Left colon (tissue), 2 donors: Measurements from ENCODE around the gene DPYD. TPM values are rescaled to one million over a fixed set of nuclear protein-coding genes. Genes with fewer than 3 reads are reported as not detected.

Experiments used
- ATAC-seq: fragments of 200-7000 bp; cut with Tn5 transposase; one replicate; pipeline ENCODE4 v1.9.1; 2020; ENCODE audit warnings: mild to moderate bottlenecking, moderate library complexity
- DNase-seq, 2 donors: peaks; one replicate each; pipeline ENCODE4 v3.0.0-alpha.2; 2020
- intact Hi-C, 2 donors: fragments of 100-400 bp; cut with DNase I in 1 of 2; cut with micrococcal nuclease in 1 of 2; formaldehyde crosslinking; loops; one replicate each; pipeline versions ENCODE4 v1.11.2 to v1.14.0; 2022; cut with DNase I, micrococcal nuclease
- total RNA-seq, 2 donors: library from RNA; stranded (reverse); fragmentation: NEBNext Ultra II Directional; extraction: Animal tissue kit (Norgen Biotek cat#: 25700); gene quantifications; one replicate each; pipeline ENCODE4 v1.2.1, GENCODE V29; 2021
- donor health status: DM: no; HTN: no; CAD: no.
- donor health status: DM: yes; HTN: yes; CAD: no.

Gene DPYD
- total RNA-seq, 2 donors from 2014 or later = 10.6 to 12.9 TPM

DNA sequence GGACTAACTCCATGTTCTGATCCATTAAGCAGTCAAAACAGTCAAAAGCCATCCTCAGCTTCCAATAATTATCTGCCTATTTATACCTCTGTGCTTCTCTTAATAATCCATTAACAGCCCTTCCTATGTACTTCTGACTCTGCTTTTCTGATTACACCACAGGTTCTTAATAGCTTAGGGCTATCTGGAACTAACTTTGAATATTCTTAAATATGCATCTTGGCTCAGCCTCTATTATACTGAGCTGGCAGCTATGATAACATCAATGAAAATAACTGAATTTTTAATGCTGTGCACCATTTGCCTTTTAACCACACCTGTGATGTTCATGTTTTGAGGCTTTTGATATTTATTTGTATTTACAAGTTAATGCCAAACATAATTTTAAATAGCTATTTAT lies 175.9 kb downstream of the DPYD start:
- no peak for ATAC-seq
- intact Hi-C loops = no loop called here
- DNase-seq = no peak

DNA sequence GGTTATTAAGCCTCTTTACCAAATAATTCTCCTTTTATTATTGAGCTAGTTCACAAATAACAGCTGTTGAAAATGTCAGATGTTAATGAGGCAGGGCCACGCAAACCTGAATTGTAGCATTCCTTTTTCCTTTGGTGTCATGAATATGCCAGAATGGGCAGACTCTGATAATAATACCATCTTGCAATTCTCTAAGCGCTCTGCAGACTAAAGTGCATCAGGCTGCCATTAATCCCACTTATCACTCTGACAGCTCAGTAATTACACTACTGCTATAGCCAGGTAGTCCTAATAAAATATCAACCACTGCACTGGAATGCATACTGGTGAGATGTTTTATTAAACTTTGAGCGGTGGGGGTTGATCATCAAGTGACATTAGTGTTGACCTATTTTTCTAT lies 177.7 kb downstream of the DPYD start:
- ATAC-seq (no peak), DNase-seq (no peak)
- intact Hi-C loops = no loop called here

- intact Hi-C loops = no loop called here
- ATAC-seq = no peak
- no peak for DNase-seq
These were observed 179.9 kb downstream of the DPYD start for GRCh38 chr1:97740891-97741290.

DNA sequence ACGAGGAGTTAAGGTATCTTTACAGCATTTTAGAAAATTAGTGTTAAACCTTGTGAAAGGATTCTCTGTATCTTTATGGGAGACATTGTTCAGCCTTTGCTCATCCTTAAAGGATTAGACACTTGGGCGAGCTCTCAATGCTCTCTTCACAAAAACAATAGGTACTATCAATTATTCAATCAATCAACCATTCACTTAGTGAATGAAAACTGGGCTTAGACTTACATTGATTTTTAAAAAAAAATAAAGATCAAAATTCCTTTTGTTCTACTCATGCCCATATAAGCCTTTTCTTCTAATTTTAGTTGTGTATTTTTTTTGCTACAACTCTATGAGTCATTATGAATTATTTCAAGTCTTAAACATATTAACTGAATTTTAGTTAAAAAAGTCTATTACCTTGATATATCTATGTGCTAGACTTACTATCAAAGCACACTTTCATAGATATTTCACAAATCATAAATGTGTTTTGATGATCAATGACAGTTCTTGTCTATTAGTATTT lies 181.2 kb downstream of the DPYD start:
- ATAC-seq = no peak
- intact Hi-C loops = no loop called here

GRCh38 chr1:97738270-97738669 lies 182.6 kb downstream of the DPYD start:
- intact Hi-C loops = no loop called here
- DNase-seq (no peak), ATAC-seq (no peak)

More for the DNA sequence above, 181.2 kb downstream of the DPYD start:
- no peak for DNase-seq

DNA sequence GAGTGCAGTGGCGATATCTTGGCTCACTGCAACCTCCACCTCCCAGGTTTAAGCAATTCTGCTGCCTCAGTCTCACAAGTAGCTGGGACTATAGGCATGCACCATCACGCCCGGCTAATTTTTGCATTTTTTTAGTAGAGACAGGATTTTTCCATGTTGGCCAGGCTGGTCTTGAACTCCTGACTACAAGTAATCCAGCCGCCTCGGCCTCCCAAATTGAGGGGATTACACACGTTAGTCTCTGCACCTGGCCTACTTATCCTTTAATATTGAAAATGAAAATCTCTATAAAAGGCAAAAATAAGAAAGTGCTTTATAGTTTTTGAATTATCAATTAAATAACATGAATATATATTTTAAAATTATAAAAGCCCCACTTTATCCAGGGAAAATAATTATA lies 190.6 kb downstream of the DPYD start:
- intact Hi-C loops = no loop called here
- no peak for ATAC-seq
- DNase-seq = no peak

DNA sequence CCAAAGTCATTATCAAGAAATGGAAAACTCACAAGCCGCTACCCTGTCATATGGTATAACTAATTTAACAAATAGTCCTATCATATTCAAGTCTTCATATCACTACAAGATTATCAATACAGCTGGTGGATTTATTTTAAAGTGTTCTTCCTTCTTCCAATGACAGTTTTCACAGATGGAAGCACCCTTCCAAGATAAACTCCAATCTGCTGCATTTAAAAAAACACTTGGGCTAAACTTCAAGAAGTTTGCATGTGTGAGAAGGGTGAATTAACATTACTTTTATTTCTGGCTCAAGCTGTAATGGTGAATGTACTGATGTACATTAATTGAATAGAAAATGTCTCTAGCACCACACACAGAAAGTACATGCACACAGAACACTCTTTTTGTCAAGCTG lies 192.4 kb downstream of the DPYD start:
- no peak for ATAC-seq
- no peak for DNase-seq
- intact Hi-C loops = no loop called here

DNA sequence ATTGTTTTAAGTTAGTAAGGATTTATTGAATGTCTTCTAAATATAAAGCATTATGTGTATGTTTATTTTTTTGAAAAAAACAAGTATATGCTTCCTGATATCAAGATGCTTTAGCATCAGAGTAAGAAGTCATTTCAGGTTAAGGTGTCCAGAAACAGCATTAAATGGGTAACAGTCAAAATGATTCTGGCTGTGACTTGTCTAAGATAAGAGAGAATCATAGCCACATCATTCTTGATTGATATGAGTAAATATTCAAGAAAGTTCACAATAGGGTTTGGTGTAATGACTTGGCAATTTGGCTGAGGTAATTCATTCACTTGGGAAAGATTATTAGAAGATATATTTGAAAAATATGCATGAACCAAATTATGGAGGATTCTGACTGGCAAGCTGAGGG lies 193.8 kb downstream of the DPYD start:
- no peak for ATAC-seq
- intact Hi-C loops = no loop called here
- DNase-seq = no peak

DNA sequence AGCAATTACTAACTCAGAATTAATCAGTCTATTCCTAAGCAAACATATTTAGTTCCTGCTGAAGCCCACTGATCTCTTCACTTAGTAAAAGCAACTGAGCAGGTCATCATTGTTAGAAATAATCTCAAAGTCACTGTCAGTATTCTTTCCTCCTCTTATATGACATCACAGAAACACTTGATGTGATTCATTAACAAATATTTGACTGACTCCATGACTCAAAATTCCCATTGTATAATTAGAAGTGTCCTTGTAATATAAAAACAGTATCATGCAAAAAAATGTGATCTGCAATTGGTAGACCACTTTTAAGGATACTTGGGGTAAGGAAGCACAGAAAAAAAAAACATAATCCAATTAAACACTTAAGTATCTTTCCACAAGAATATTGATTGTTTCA lies 194.4 kb downstream of the DPYD start:
- ATAC-seq (no peak), DNase-seq (no peak)
- intact Hi-C loops = no loop called here

GRCh38 chr1:97721221-97721620 lies 199.6 kb downstream of the DPYD start:
- DNase-seq = no peak
- no peak for ATAC-seq
- intact Hi-C loops = no loop called here

DNA sequence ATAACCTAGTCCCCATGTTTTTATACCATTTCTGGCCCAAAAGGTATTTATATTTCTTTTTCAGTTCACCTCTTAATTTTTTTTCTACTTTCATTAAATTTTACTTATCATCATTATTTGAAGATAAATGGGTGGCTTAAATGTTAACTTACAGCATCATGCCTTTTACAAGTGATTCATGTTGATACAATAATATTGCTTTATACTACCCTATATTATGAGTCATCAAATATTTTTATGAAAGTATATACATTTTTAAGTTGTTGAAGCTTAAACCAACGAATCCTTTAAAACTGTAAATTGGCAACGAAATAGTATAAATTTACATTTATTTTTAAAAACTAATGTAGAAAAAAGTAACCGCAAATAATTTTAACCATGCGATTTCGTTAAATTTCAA lies 207.9 kb downstream of the DPYD start:
- intact Hi-C loops = no loop called here
- ATAC-seq = no peak
- DNase-seq = no peak

DNA sequence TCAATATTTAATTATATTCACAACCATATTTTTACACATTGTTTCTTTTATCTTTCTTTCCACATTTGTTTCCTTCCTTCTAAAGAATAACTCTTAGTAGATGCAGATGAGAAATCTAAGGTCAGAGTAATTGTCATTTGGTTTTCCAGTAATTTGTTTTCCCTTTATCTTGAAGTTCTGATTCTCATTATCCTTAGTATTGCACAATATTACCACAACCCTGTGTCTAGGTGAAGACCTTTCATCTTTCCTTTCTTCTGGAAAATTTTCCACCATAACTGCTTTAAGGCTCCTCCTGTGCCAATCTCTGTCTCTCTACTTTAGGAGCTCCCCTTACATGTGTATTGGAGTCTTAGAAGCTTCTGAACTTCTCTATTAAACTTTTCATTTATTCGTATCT lies 209.0 kb downstream of the DPYD start:
- intact Hi-C loops = no loop called here
- ATAC-seq (no peak), DNase-seq (no peak)

GRCh38 chr1:97693601-97694000 lies 227.2 kb downstream of the DPYD start:
- DNase-seq (no peak), ATAC-seq (no peak)
- intact Hi-C loops = no loop called here

DNA sequence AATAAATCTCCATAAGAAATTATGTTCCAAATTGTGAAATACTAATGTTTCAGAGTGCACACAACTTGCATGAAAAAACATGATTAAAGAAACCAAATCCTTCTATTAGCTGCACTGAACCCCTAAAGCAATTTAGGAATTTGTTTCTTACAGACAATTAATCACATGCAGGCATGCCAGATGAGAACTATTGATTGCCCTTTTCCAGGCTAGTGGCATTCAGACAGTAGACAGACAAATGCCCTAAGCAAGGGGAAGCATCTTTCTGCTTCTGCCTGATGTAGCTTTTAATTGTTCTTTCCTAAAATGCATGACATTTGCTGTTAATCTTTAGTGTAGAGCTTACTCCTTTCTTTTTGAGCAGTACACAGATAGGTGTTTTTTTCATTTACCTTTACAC lies 229.5 kb downstream of the DPYD start:
- no peak for ATAC-seq
- intact Hi-C loops = no loop called here
- DNase-seq = no peak

DNA sequence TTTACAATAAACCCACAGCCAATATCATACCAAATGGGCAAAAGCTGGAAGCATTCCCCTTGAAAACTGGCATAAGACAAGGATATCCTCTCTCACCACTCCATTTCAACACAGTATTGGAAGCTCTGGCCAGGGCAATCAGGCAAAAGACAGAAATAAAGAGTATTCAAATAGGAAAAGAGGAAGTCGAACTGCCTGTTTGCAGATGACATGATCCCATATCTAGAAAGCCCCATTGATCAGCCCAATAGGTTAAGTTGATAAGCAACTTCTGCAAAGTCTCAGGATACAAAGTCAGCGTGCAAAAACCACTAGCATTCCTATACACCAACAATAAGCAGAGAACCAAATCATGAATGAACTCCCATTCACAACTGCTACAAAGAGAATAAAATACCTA lies 235.5 kb downstream of the DPYD start:
- ATAC-seq = no peak
- intact Hi-C loops = no loop called here
- DNase-seq = no peak

DNA sequence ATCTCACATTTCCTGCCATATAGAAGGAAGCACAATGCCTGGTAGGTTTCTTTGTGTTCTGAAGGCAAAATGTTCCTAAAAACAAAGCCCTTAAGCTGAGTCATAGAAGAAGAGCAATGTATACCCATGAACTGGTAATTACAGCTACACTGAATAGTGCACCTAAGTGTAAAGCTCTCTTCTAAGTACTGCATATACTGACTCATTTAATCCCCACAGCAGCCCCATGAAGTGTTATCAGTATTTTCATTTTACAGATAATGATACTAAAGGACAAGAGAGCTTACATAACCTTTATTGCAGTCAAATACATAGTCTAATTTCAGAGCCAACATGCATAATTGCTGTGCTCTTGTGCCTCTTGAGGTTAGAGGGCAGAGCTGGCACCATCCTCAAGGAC lies 239.9 kb downstream of the DPYD start:
- ATAC-seq = no peak
- DNase-seq = no peak
- intact Hi-C loops = no loop called here

GRCh38 chr1:97680470-97680869 lies 240.4 kb downstream of the DPYD start:
- DNase-seq = no peak
- intact Hi-C loops = no loop called here
- ATAC-seq = no peak

- intact Hi-C loops = no loop called here
- no peak for DNase-seq
- no peak for ATAC-seq
These were observed 243.1 kb downstream of the DPYD start for GRCh38 chr1:97677702-97678101.

- DNase-seq = no peak
- no peak for ATAC-seq
- intact Hi-C loops = no loop called here
These were observed 246.3 kb downstream of the DPYD start for GRCh38 chr1:97674517-97674916.

DNA sequence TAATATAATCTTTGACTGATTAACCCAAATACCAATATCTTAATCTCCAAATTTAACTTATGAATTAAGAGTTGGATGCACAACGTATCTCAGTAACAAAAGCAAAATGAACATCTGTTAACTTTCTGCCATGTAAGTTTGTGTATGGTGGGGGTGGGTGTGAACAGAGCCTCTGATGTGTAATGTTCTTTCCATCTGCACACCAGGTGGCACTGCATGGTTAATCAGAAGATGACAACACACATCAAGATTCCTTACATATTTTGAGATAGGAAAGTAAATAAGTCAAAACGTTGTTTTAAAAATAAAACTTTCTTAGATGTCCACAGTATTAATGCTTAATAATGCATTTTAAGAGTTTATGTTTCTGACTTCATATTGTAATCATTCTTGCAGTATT lies 251.9 kb downstream of the DPYD start:
- ATAC-seq = no peak
- intact Hi-C loops = no loop called here
- no peak for DNase-seq

- ATAC-seq (no peak), DNase-seq (no peak)
- intact Hi-C loops = no loop called here
These were observed 260.3 kb downstream of the DPYD start for GRCh38 chr1:97660431-97661105.
